SU-DHL-6 (cell line): ENCODE measurements around the gene RHOB.
"Not testable (repeated sequence)": the region's sequence is repeated elsewhere in the genome, so short reads cannot be mapped to it uniquely, and the experiment has no call there.

Experiments
- H2AFZ ChIP-seq: fragments of 200-600 bp; sonication (generic); 2 replicates; pipeline ENCODE4 v1.6.1; 2014; ENCODE audit warnings: low read depth, mild to moderate bottlenecking, moderate library complexity, mixed read lengths, antibody characterized with exemption, low read length; ENCODE audit not compliant: severe bottlenecking
- H3F3A ChIP-seq: fragments of 200-600 bp; shearing (Covaris generic); 2 replicates; pipeline ENCODE4 v1.6.0; 2016; ENCODE audit warnings: antibody characterized with exemption, mild to moderate bottlenecking; ENCODE audit not compliant: insufficient read depth
- H3K27ac ChIP-seq: fragments of 200-600 bp; sonication (generic); 2 replicates; pipeline ENCODE4 v1.5.1; 2016; ENCODE audit warnings: low read depth, mild to moderate bottlenecking, low read length, moderate library complexity, mixed read lengths
- H3K27me3 ChIP-seq: fragments of 200-600 bp; sonication (generic), shearing (Covaris generic); 2 replicates; pipeline ENCODE4 v1.6.0; 2014; ENCODE audit warnings: mild to moderate bottlenecking, low read length
- H3K36me3 ChIP-seq: fragments of 200-600 bp; sonication (generic); 2 replicates; pipeline ENCODE4 v1.6.1; 2014; ENCODE audit warnings: mild to moderate bottlenecking, low read length, mixed read lengths
- H3K4me2 ChIP-seq: fragments of 300-600, 200-600 bp; shearing (Covaris generic), sonication (generic); 2 replicates; pipeline ENCODE4 v1.6.0; 2014; ENCODE audit warnings: low read length, low read depth, mild to moderate bottlenecking; ENCODE audit not compliant: poor library complexity, severe bottlenecking
- H3K4me3 ChIP-seq: fragments of 200-600 bp; sonication (generic); 2 replicates; pipeline ENCODE4 v1.5.1; 2014; ENCODE audit warnings: antibody characterized with exemption, low read length, mild to moderate bottlenecking, mixed read lengths; ENCODE audit not compliant: insufficient read depth, poor library complexity, severe bottlenecking
- H3K79me2 ChIP-seq: fragments of 200-600 bp; sonication (generic); 2 replicates; pipeline ENCODE4 v1.6.1; 2014; ENCODE audit warnings: mild to moderate bottlenecking, low read length, moderate library complexity; ENCODE audit not compliant: insufficient read depth
- H3K9ac ChIP-seq: fragments of 200-600 bp; sonication (generic); 2 replicates; pipeline ENCODE4 v1.7.0; 2014; ENCODE audit warnings: mild to moderate bottlenecking, low read length
- H3K9me2 ChIP-seq: fragments of 200-600 bp; sonication (generic); replicated peaks from 2 replicates; pipeline ENCODE4 v1.6.1; 2014; ENCODE audit warnings: low read length; ENCODE audit not compliant: insufficient read depth
- H3K9me3 ChIP-seq: fragments of 200-600 bp; sonication (generic); 2 replicates; pipeline ENCODE4 v1.6.1; 2014; ENCODE audit warnings: low read length, mixed read lengths; ENCODE audit not compliant: insufficient read depth
- H4K20me1 ChIP-seq: fragments of 200-600 bp; sonication (generic); 2 replicates; pipeline ENCODE4 v1.6.1; 2014; ENCODE audit warnings: low read depth, mild to moderate bottlenecking, antibody characterized with exemption, low read length, moderate library complexity, mixed read lengths
- CTCF ChIP-seq: fragments of 200-600 bp; sonication (generic); IDR thresholded peaks from one replicate; pipeline ENCODE4 v1.5.1; 2017; ENCODE audit warnings: antibody characterized with exemption, mild to moderate bottlenecking, low read length, moderate library complexity; ENCODE audit not compliant: insufficient read depth, poor library complexity, severe bottlenecking
- EZH2phosphoT487 ChIP-seq: fragments of 200-600 bp; sonication (generic), shearing (Covaris generic); conservative IDR thresholded peaks from 2 replicates; pipeline ENCODE4 v1.6.1; 2018; ENCODE audit warnings: mild to moderate bottlenecking, antibody characterized with exemption, low read length, moderate library complexity, mixed read lengths

RHOB gene

DNA sequence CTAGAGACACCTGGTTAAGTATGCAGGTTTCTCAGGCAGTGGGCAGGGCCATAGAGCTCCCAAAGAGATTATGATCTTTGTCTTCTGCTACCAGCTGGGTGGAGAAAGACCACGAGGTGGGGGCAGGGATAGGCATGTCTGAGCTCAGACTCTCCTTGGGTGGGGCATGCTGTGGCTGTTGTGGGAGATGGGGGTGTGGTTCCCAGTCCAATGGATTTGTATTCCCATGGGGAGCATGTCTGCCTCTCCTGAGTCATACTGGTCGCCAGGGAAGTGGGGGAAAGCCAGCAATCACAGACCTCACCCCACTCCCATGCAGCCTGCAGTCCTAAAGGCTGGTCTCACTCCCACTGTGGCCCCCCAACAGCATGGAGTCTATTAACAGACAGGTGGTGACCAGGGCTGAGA lies 31.4 kb upstream of the RHOB start:
- no peak overlapping the region for H2AFZ ChIP-seq
- no peak overlapping the region for H3K4me3 ChIP-seq
- no peak overlapping the region for H3K9ac ChIP-seq
- H4K20me1 ChIP-seq: no peaks in the 10 kb centered on the region
- H3K27me3 ChIP-seq: no peaks in the 10 kb centered on the region
- H3K79me2 ChIP-seq: no peaks in the 10 kb centered on the region
- H3K9me2 ChIP-seq: no peaks in the 10 kb centered on the region
- no peaks in the 10 kb centered on the region for H3F3A ChIP-seq
- H3K4me2 ChIP-seq: no peak overlapping the region
- no peaks in the 10 kb centered on the region for H3K9me3 ChIP-seq
- no peak overlapping the region for H3K27ac ChIP-seq
- no peaks in the 10 kb centered on the region for H3K36me3 ChIP-seq
- TF ChIP-seq CTCF: no peak
- TF ChIP-seq EZH2phosphoT487: no peak

GRCh38 chr2:20416723-20417122 lies 30.2 kb upstream of the RHOB start:
- Histone ChIP-seq H3K4me2 (no peak overlapping the region), H3K27ac (no peak overlapping the region), H3K9me3 (no peaks in the 10 kb centered on the region), H4K20me1 (no peaks in the 10 kb centered on the region), H3F3A (no peaks in the 10 kb centered on the region), H3K36me3 (no peaks in the 10 kb centered on the region), H3K79me2 (no peaks in the 10 kb centered on the region), H3K27me3 (no peaks in the 10 kb centered on the region), H2AFZ (no peak overlapping the region), H3K9me2 (no peaks in the 10 kb centered on the region), H3K4me3 (no peak overlapping the region), H3K9ac (no peak overlapping the region)
- no peak for TF ChIP-seq CTCF
- TF ChIP-seq EZH2phosphoT487: no peak

DNA sequence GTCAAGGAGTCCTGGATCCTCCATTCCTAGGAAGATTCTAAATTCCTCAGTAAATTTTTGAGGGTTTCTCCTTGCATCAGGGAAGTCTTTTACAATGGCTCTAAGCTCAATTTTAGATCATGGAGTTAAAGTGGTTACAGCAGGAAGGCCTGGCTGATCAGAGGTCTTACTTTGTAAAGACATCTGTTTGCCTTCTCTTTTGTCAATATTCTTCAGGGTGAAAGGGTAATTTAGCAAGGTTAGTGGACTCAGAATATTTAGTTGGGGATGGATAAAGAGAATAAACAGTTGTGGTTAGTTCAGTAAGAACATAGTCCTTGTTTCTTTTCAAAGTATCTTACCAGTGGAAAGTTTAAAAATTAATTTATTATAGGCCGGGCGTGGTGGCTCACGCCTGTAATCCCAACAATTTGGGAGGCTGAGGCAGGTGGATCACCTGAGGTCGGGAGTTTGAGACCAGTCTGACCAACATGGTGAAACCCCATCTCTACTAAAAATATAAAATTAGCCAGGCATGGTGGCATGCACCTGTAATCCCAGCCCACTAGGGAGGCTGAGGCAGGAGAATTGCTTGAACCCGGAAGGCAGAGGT lies 29.5 kb upstream of the RHOB start:
- not testable (repeated sequence) for H3K27ac ChIP-seq, H3K4me2 ChIP-seq, H3K9me3 ChIP-seq, H3F3A ChIP-seq, H3K27me3 ChIP-seq, H3K79me2 ChIP-seq, H3K9me2 ChIP-seq, H4K20me1 ChIP-seq, H3K36me3 ChIP-seq, H3K9ac ChIP-seq, H2AFZ ChIP-seq, H3K4me3 ChIP-seq

GRCh38 chr2:20418519-20418918 lies 28.4 kb upstream of the RHOB start:
- Histone ChIP-seq H3K27ac (no peak overlapping the region), H3K4me2 (no peak overlapping the region), H4K20me1 (no peaks in the 10 kb centered on the region), H2AFZ (no peak overlapping the region), H3F3A (no peaks in the 10 kb centered on the region), H3K79me2 (no peaks in the 10 kb centered on the region), H3K9me3 (no peaks in the 10 kb centered on the region), H3K9ac (no peak overlapping the region), H3K27me3 (no peaks in the 10 kb centered on the region), H3K4me3 (no peak overlapping the region), H3K36me3 (no peaks in the 10 kb centered on the region), H3K9me2 (no peaks in the 10 kb centered on the region)
- TF ChIP-seq EZH2phosphoT487 (no peak), CTCF (no peak)
